BLaER1 (cell line): ENCODE data around the gene KPNB1.

Experiments
- H3K27ac ChIP-seq: shearing (Covaris generic); formaldehyde crosslinking; 2 replicates; pipeline ENCODE4 v1.8.1; 2022
- H3K27me3 ChIP-seq: shearing (Covaris generic); formaldehyde crosslinking; 2 replicates; pipeline ENCODE4 v1.8.1; 2022
- H3K36me3 ChIP-seq: shearing (Covaris generic); formaldehyde crosslinking; 2 replicates; pipeline ENCODE4 v1.8.1; 2022
- H3K4me1 ChIP-seq: shearing (Covaris generic); formaldehyde crosslinking; 2 replicates; pipeline ENCODE4 v1.8.1; 2022
- H3K4me2 ChIP-seq: shearing (Covaris generic); formaldehyde crosslinking; 2 replicates; pipeline ENCODE4 v1.8.1; 2022
- H3K4me3 ChIP-seq: shearing (Covaris generic); formaldehyde crosslinking; 2 replicates; pipeline ENCODE4 v1.8.1; 2022
- H3K9ac ChIP-seq: shearing (Covaris generic); formaldehyde crosslinking; 2 replicates; pipeline ENCODE4 v1.8.1; 2022
- H3K9me3 ChIP-seq: shearing (Covaris generic); formaldehyde crosslinking; 2 replicates; pipeline ENCODE4 v1.8.1; 2022
- H4K20me1 ChIP-seq: shearing (Covaris generic); formaldehyde crosslinking; 2 replicates; pipeline ENCODE4 v1.8.1; 2022
- Cebpa-rat ChIP-seq: shearing (Covaris generic); IDR thresholded peaks from 2 replicates; pipeline ENCODE4 v1.8.1; 2022

KPNB1 gene

DNA sequence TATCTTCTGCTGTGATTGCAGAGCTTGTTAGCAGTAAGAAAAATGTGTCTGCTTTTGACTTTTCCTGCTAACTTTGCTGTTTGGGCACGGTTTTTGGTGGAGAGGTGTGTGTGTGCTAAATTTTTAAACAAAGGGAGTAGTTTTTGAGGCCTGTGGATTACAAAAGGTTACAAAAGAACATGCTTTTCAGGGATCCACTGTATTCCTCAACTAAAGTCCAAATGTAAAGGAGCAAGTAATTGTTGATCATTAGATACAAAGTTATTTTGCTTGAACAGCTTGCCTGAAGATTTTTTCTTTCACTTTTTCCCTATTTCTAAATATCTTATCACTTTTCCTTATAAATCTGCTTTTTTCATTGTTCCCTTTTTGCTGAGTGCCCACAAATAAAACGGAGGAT lies 2.0 kb downstream of the KPNB1 start:
- peak overlapping the region; percentile 80 for H3K4me3 ChIP-seq
- peaks cover 52% of the 10 kb centered on the region for H3K36me3 ChIP-seq
- H3K27me3 ChIP-seq: no peaks in the 10 kb centered on the region
- H4K20me1 ChIP-seq: peaks cover 60% of the 10 kb centered on the region
- peak overlapping the region; percentile 94; the same call in 1 of the 2 replicates for H3K9ac ChIP-seq
- H3K4me1 ChIP-seq: peaks cover 51% of the 10 kb centered on the region
- peak overlapping the region; percentile 91 for H3K4me2 ChIP-seq
- TF ChIP-seq Cebpa-rat: no peak
- H3K27ac ChIP-seq: no peak overlapping the region
- no peaks in the 10 kb centered on the region for H3K9me3 ChIP-seq

DNA sequence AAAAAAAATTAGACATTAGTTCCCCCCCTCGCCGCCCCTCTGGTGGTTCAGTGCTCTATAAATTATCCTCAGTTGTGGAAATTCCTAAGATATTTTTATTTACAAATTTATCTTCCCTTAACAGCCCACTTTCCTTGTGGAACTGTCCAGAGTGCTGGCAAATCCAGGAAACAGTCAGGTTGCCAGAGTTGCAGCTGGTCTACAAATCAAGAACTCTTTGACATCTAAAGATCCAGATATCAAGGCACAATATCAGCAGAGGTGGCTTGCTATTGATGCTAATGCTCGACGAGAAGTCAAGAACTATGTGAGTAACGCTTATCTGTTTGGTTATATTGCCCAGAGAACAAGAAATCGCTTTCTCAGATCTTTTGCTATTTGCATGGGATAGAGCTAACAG lies 2.9 kb downstream of the KPNB1 start:
- H3K9ac ChIP-seq: 0 out of 2 replicates have a peak overlapping the region, but pooled peaks have one; percentile 94
- no peaks in the 10 kb centered on the region for H3K27me3 ChIP-seq
- H3K4me1 ChIP-seq: peaks cover 54% of the 10 kb centered on the region
- H3K4me2 ChIP-seq: peak overlapping the region; percentile 91
- no peak for TF ChIP-seq Cebpa-rat
- H3K36me3 ChIP-seq: peaks cover 61% of the 10 kb centered on the region
- peaks cover 68% of the 10 kb centered on the region for H4K20me1 ChIP-seq
- no peaks in the 10 kb centered on the region for H3K9me3 ChIP-seq
- no peak overlapping the region for H3K4me3 ChIP-seq
- no peak overlapping the region for H3K27ac ChIP-seq

DNA sequence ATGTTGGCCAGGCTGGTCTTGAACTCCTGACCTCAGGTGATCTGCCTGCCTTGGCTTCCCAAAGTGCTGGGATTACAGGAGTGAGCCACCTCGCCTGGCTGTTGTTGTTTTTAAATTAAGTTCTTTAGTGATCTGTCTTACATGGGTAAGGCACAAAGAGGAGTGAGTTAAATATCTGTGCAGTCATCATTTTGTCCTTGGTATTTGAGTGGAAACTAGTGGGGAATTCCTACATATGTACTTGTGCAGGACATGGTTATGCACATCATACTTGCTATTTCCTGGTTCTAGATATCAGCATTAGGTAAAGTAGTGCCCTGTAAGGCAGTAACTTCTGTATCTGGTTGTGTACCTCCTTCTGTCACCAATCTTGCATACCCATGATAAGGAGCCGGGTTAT lies 3.7 kb downstream of the KPNB1 start:
- H4K20me1 ChIP-seq: peaks cover 77% of the 10 kb centered on the region
- H3K4me1 ChIP-seq: peaks cover 56% of the 10 kb centered on the region
- no peaks in the 10 kb centered on the region for H3K27me3 ChIP-seq
- no peak overlapping the region for H3K9ac ChIP-seq
- no peak overlapping the region for H3K27ac ChIP-seq
- peaks cover 69% of the 10 kb centered on the region for H3K36me3 ChIP-seq
- no peak overlapping the region for H3K4me3 ChIP-seq
- H3K9me3 ChIP-seq: no peaks in the 10 kb centered on the region
- TF ChIP-seq Cebpa-rat: no peak
- peak overlapping the region; percentile 91 for H3K4me2 ChIP-seq

DNA sequence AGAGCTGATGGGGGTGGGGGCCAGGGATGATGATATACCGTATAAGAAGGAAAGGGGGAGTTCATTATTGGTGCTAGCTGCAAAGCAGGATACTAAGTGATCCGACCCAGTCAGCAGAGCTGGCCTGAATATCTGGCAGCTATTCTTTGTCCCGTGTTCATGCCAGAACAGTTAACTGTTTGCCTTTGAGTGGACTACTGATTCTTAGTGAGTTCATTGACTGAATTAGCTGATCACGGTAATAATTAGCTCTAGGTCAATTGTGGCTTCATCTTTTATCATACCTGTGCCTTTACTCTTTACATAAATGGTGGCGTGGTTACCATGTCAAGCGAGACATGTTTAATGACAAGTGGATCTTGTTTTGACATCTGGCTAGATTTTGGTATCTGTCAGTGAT lies 5.3 kb downstream of the KPNB1 start:
- H3K9ac ChIP-seq: no peak overlapping the region
- no peak overlapping the region for H3K27ac ChIP-seq
- peaks cover 93% of the 10 kb centered on the region for H4K20me1 ChIP-seq
- no peak overlapping the region for H3K4me3 ChIP-seq
- no peak overlapping the region for H3K4me2 ChIP-seq
- H3K27me3 ChIP-seq: no peaks in the 10 kb centered on the region
- H3K36me3 ChIP-seq: peaks cover 83% of the 10 kb centered on the region
- TF ChIP-seq Cebpa-rat: no peak
- no peaks in the 10 kb centered on the region for H3K9me3 ChIP-seq
- H3K4me1 ChIP-seq: peaks cover 66% of the 10 kb centered on the region

DNA sequence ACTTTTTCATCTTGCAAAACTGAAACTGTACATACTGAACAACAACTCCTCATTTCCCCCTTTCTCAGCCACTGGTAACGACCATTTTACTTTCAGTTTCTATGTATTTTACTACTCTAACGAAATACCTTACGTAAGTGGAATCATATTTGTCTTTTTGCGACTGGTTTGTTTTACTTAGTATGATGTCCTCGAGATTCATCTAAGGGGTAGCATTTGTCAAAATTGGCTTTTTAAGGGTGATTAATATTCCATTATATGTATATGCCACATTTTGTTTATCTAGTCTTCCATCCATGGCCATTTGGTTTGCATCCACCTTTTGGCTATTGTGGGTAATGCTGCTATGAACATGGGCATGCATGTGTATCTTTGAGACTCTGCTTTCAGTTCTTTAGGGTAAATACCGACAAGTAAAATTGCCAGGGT lies 10.4 kb downstream of the KPNB1 start:
- Histone ChIP-seq H3K27ac (peak overlapping the region; percentile 48; the same call in 1 of the 2 replicates), H3K4me3 (peak overlapping the region; percentile 35; the same call in 1 of the 2 replicates), H3K9ac (no peak overlapping the region), H3K27me3 (no peaks in the 10 kb centered on the region), H4K20me1 (peaks cover 91% of the 10 kb centered on the region), H3K4me1 (peaks cover 49% of the 10 kb centered on the region), H3K36me3 (peaks cover 98% of the 10 kb centered on the region), H3K9me3 (no peaks in the 10 kb centered on the region), H3K4me2 (peak overlapping the region; percentile 64)
- no peak for TF ChIP-seq Cebpa-rat

DNA sequence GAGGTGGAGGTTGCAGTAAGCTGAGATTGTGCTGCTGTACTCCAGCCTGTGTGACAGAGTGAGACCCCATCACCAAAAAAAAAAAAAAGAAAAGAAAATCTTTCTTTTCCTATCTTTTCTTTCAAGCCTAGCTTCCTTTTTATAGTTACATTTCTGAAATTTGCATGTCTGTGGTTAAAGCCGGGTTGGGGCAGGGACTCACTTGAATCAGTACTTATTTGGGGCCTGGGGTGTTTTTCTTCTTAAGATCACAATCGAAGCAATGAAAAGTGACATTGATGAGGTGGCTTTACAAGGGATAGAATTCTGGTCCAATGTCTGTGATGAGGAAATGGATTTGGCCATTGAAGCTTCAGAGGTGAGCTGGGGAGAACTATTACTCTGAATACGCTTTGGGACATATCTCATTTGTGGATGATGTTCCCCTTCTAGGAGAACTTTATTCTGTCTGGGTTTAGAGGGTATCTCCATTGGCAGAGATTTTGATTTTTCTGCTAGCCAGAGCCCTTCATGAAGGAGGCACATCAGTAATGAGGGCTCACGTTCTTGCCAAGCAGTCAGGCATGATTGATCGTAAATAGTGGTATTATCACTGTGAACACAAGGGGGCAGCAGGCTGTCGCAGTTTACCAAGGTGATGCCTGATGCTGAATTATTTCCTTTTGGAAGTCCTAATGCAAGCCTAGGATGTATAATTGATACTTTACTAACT lies 14.3 kb downstream of the KPNB1 start:
- Histone ChIP-seq H3K4me3 (no peak overlapping the region), H3K27me3 (no peaks in the 10 kb centered on the region), H3K4me1 (peaks cover 31% of the 10 kb centered on the region), H3K9me3 (no peaks in the 10 kb centered on the region), H4K20me1 (peaks cover 88% of the 10 kb centered on the region), H3K9ac (0 out of 2 replicates have a peak overlapping the region, but pooled peaks have one; percentile 11), H3K27ac (no peak overlapping the region), H3K4me2 (peak overlapping the region; percentile 57), H3K36me3 (peaks cover 96% of the 10 kb centered on the region)
- no peak for TF ChIP-seq Cebpa-rat

DNA sequence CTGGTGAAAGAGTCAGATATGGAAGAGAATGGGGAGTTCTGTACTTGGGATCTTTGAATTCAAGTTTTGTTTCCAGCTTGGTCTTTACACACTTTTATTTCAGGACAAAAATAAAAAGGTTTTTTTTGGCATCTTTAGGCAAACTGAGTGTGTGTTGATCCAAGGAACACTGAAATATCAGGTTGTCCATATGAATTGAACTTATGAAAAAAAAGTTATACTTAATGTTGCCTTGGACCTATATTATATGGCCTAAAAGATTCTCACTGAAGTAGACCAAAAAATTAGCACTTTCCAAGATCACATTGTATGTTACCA lies 14.9 kb downstream of the KPNB1 start:
- Histone ChIP-seq H4K20me1 (peaks cover 88% of the 10 kb centered on the region), H3K4me3 (no peak overlapping the region), H3K9me3 (no peaks in the 10 kb centered on the region), H3K36me3 (peaks cover 96% of the 10 kb centered on the region), H3K4me2 (no peak overlapping the region), H3K27me3 (no peaks in the 10 kb centered on the region), H3K4me1 (peaks cover 25% of the 10 kb centered on the region), H3K9ac (no peak overlapping the region), H3K27ac (no peak overlapping the region)
- no peak for TF ChIP-seq Cebpa-rat

DNA sequence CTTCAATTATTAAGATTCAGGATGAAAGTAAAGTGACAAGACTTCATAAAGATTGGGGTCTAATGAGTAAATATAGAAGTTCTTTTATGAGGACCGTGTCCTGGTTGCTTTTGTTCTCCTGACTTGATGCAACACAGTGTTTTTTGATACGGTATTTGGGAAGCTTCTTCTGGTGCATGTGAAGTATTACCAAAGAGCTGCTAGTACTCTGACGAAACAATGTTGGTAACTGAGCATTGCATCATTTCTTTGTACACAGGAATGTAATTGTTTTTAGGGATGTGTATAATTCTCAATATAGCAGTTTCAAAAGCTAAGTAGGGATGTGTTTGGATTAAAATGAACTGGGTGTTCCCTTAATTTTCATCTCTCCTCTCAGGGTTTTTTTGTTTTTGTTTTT lies 15.9 kb downstream of the KPNB1 start:
- Histone ChIP-seq H4K20me1 (peaks cover 89% of the 10 kb centered on the region), H3K27me3 (no peaks in the 10 kb centered on the region), H3K9me3 (no peaks in the 10 kb centered on the region), H3K4me1 (peaks cover 16% of the 10 kb centered on the region), H3K4me3 (no peak overlapping the region), H3K27ac (no peak overlapping the region), H3K9ac (no peak overlapping the region), H3K36me3 (peaks cover 98% of the 10 kb centered on the region), H3K4me2 (no peak overlapping the region)
- TF ChIP-seq Cebpa-rat: no peak

DNA sequence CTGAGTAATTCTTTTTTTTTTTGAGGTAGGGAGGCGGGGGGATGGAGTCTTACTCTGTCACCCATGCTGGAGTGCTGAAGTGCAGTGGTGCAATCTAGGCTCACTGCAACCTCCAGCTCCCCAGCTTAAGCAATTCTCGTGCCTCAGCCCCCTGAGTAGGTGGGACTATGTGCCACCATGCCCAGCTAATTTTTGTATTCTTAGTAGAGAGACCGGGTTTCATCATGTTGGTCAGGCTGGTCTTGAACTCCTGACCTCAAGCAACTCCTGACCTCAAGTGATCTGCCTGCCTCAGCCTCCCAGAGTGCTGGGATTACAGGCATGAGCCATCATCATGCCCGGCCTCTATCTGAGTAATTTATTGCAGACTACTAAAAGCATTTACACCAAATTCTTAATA lies 19.4 kb downstream of the KPNB1 start:
- Histone ChIP-seq H3K9ac (no peak overlapping the region), H3K4me3 (no peak overlapping the region), H3K9me3 (no peaks in the 10 kb centered on the region), H3K27ac (no peak overlapping the region), H4K20me1 (peaks cover 89% of the 10 kb centered on the region), H3K36me3 (peaks cover 98% of the 10 kb centered on the region), H3K4me2 (no peak overlapping the region), H3K27me3 (no peaks in the 10 kb centered on the region), H3K4me1 (peaks cover 2% of the 10 kb centered on the region)
- no peak for TF ChIP-seq Cebpa-rat

DNA sequence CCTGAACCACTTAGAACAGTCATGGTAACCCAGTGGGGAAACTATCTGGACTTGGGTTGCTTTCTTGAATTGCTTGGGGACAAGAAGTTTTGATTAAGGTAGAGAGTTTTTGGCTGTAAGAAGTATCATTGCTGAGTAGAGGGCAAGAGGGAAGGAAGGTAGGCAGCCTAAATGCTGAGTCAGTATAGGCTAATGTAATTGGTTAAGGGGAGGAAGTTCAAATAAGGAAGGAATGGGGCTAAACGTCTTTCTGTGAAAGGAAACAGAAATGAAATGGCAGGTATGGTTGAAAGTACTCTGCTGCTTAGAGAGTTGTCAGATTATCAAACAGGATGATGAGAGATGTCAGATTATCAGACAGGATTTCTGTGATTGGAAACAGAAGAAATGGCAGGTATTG lies 20.3 kb downstream of the KPNB1 start:
- H3K27ac ChIP-seq: no peak overlapping the region
- TF ChIP-seq Cebpa-rat: no peak
- H3K4me1 ChIP-seq: no peaks in the 10 kb centered on the region
- H3K4me2 ChIP-seq: no peak overlapping the region
- no peaks in the 10 kb centered on the region for H3K27me3 ChIP-seq
- peaks cover 98% of the 10 kb centered on the region for H3K36me3 ChIP-seq
- H3K9me3 ChIP-seq: no peaks in the 10 kb centered on the region
- peaks cover 89% of the 10 kb centered on the region for H4K20me1 ChIP-seq
- H3K9ac ChIP-seq: no peak overlapping the region
- no peak overlapping the region for H3K4me3 ChIP-seq

DNA sequence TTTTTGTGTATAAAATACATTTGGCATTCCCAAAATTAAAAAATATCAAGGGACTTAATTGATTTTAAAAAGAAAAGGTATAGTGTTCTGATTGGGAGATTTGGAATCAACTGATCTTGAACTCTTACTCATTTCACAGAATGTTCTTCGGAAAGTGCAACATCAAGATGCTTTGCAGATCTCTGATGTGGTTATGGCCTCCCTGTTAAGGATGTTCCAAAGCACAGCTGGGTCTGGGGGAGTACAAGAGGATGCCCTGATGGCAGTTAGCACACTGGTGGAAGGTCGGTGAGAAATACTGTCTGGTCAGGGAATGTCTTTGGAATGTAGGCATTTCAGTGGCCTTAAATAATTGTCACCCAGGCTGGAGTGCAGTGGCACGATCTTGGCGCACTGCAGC lies 24.8 kb downstream of the KPNB1 start:
- Histone ChIP-seq H3K9ac (no peak overlapping the region), H4K20me1 (peaks cover 92% of the 10 kb centered on the region), H3K36me3 (peaks cover 100% of the 10 kb centered on the region), H3K9me3 (no peaks in the 10 kb centered on the region), H3K4me1 (peaks cover 19% of the 10 kb centered on the region), H3K4me2 (no peak overlapping the region), H3K4me3 (no peak overlapping the region), H3K27ac (no peak overlapping the region), H3K27me3 (no peaks in the 10 kb centered on the region)
- TF ChIP-seq Cebpa-rat: no peak
